ENCODE results near the gene RGS7.

GRCh38 chr1:241102664-241103063, 254.3 kb downstream of the RGS7 start:
- TF ChIP-seq CTCF (conservative IDR thresholded peaks at IDR 0.05; ENCODE audit: low read depth, low read length) (no peak), SMC3 (IDR thresholded peaks at IDR 0.05; ENCODE audit: low read depth, low read length) (no peak), RAD21 (IDR thresholded peaks at IDR 0.05; ENCODE audit: low read length) (no peak), POLR2A (IDR thresholded peaks at IDR 0.05; ENCODE audit: low read depth, low read length) (no peak)

Data from IMR-90 (cell line).